ENCODE results near the gene MTCL1.

Gene MTCL1

DNA sequence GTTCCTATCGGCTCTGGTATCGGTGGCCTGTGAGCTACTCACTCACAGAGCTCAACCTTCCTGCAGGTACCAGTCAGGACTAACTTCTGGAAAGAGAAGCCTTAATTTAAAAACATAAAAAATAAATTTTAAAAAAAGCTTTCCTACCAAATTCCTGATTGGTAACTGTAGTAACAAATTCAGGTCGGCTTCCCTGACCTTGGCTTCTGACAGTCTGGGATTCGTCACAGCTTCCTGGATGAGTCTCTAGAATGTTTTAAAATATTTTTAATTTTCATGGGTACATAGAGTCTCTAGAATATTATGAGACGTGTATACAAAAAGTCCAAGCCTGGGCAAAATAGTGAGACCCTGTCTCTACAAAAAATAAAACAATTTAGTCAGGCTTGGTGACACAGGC, 45.0 kb upstream of the MTCL1 start:
- DNase-seq (ENCODE audit: extremely low read depth, low read depth), result no peak
- no peak for TF ChIP-seq CTCF (IDR thresholded peaks at IDR 0.05; ENCODE audit: low read depth, low read length)

DNA sequence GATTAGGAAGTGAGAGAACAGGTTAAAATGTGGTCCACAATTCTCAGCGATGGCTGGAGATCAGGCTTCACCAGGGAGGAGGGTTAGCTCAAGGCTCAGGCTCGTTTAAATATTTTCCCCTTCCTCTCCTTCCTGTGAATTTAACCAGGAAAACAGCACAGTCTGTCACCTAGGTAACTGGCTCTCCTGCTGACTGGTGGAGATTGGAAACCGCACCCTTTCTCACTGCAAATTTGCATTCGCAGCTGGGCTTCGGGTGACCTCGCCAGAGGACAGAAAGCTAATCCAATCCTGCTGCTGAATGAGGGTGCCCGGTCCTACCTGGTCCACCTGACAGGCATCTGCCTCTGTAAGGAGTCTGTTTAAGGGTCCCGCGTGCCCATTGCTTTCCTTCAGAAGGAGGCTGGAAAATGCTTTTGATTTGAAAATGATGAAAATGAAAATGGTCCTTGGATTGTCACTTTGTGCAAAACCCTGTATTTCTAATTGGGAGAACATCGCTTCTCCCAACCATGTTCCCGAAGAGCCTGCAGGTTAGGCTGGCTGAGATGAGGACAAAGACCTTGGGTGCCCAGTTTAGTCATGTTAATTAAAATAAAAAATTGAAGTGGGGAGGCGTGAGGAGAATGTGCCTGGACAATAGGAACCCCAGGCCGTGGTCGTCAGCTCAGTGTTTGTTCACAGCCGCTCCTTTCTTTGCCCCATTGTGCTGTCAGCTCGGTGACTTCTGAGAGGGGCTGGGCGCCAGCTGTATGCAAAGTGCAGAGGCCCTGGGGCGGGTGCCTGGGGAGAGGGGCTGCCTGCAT, 43.4 kb upstream of the MTCL1 start:
- DNase-seq (ENCODE audit: extremely low read depth, low read depth), result no peak
- TF ChIP-seq CTCF (IDR thresholded peaks at IDR 0.05; ENCODE audit: low read depth, low read length), result no peak

DNA sequence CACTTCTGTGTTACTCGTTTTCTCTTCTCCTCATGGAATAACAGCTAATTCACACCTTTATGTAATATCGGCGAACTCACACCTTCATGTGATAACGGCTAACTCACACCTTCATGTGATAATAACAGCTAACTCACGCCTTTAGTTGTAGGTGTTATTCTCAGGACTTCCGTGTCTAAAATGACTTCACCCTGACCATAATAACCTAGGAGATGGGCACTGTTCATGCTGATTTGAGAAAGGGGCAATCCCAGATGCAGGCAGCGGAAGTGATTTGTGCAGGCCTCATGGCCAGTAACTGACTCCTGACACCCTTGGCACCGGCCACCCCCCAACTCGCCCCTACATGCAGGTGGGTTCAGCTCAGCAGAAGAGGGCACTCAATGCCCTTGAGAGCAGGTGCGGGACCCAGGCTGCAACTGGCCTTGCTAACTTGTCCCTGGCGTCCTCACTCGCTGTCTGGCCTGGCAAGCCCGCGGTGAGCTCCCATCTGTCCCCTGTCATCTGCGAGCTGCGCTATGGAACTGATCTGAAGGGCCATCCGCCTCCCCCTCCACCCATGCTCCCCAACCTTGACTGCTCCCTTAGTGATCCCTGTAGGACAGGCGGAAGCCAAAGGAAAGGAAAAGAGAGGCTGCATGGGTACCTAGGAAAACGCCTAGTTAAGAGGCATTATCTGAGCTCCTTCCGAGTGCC, 42.6 kb upstream of the MTCL1 start:
- no peak for DNase-seq (ENCODE audit: extremely low read depth, low read depth)
- TF ChIP-seq CTCF (IDR thresholded peaks at IDR 0.05; ENCODE audit: low read depth, low read length), result no peak

DNA sequence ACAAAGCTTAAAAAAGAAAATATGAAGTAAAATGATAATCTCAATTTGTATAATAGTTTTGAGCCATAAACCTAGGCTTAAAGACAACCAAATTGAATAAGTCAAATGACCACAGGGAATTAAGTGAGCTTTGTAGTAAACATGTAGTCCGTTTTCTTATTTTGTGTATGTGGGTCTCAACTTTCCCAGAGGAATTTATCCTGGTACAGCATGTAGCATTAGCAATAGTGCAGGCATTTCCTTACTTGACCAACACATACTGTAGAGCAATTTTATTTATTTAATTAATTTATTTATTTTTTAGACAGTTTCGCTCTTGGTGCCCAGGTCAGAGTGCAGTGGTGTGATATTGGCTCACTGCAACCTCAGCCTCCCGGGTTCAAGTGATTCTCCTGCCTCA, 37.5 kb upstream of the MTCL1 start:
- no peak for TF ChIP-seq CTCF (IDR thresholded peaks at IDR 0.05; ENCODE audit: low read depth, low read length)

DNA sequence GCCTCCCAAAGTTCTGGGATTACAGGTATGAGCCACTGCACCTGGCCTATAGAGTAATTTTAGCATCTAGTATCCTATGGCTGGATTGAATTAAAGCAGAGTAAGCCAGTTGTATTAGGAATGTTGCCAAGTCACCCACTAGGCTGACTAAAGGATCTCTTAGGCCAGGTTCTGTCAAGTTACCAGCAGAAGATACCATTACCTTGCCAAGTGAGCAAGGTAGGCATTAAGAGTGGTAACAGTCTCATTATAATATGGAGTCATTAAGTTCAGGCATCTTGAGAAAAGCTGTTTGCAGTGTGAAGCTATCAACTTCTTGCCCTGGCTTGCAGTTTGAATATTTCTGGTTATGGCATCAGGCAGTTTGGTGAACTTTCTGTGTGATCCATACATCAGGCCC, 37.0 kb upstream of the MTCL1 start:
- no peak for TF ChIP-seq CTCF (IDR thresholded peaks at IDR 0.05; ENCODE audit: low read depth, low read length)
- no peak for DNase-seq (ENCODE audit: extremely low read depth, low read depth)

More for the DNA sequence above, 37.5 kb upstream of the MTCL1 start:
- DNase-seq (ENCODE audit: extremely low read depth, low read depth), result no peak

GRCh38 chr18:8669571-8669970, 35.8 kb upstream of the MTCL1 start:
- no peak for TF ChIP-seq CTCF (IDR thresholded peaks at IDR 0.05; ENCODE audit: low read depth, low read length)
- DNase-seq (ENCODE audit: extremely low read depth, low read depth), result no peak

Measured in AG09319 (cell line).